ENCODE data around the gene PARP6. TPM values are rescaled to one million over a fixed set of nuclear protein-coding genes. Genes with fewer than 3 reads are reported as not detected.

PARP6 gene
- total and polyA plus RNA-seq, 9 of the 15 experiments (the other 6 are each of a cell fraction or from before 2014, with no cell fraction given), result 14.8 to 83.2 (median 28.3) TPM

GRCh38 chr15:72319360-72319984 is 47.1 kb upstream of the PARP6 start (continued):
- TF ChIP-seq C11orf30 (IDR thresholded peaks at IDR 0.05; ENCODE audit: low read depth), result no peak
- TF ChIP-seq PRDM10 (IDR thresholded peaks at IDR 0.05; ENCODE audit: partially characterized antibody), result no peak
- no peak for TF ChIP-seq PPARD (CRISPR knock-in tag; IDR thresholded peaks at IDR 0.05)
- no peak for TF ChIP-seq SNRNP70 (optimal IDR thresholded peaks at IDR 0.05; ENCODE audit: low read depth, low read length)
- peak; percentile 66; the same call in 1 of the 2 replicates for TF ChIP-seq ZNF263 (CRISPR knock-in tag; IDR thresholded peaks at IDR 0.05; ENCODE audit: borderline replicate concordance)
- TF ChIP-seq ZBTB12 (CRISPR knock-in tag; IDR thresholded peaks at IDR 0.05), result no peak
- no peak for TF ChIP-seq CHD2 (IDR thresholded peaks at IDR 0.05; ENCODE audit: low read depth, low read length)
- TF ChIP-seq NR0B1 (IDR thresholded peaks at IDR 0.05; ENCODE audit: partially characterized antibody), result no peak
- TF ChIP-seq GMEB1 (CRISPR knock-in tag; IDR thresholded peaks at IDR 0.05), result no peak
- no peak for TF ChIP-seq ZNF76 (CRISPR knock-in tag; IDR thresholded peaks at IDR 0.05; ENCODE audit: borderline replicate concordance)
- TF ChIP-seq DNMT1 (IDR thresholded peaks at IDR 0.05), result no peak
- no peak for TF ChIP-seq PTBP1 (IDR thresholded peaks at IDR 0.05; ENCODE audit: low read depth, low read length)
- no peak for TF ChIP-seq JUND (IDR thresholded peaks at IDR 0.05; ENCODE audit: borderline replicate concordance, low read depth, low read length)
- no peak for TF ChIP-seq JUND (tag; IDR thresholded peaks at IDR 0.05; ENCODE audit: borderline replicate concordance, low read depth, low read length)
- no peak for TF ChIP-seq ARID3B (CRISPR knock-in tag; IDR thresholded peaks at IDR 0.05; ENCODE audit: borderline replicate concordance)
- no peak for TF ChIP-seq NFRKB (IDR thresholded peaks at IDR 0.05; ENCODE audit: low read depth)
- no peak for TF ChIP-seq ILK (tag; IDR thresholded peaks at IDR 0.05; ENCODE audit: borderline replicate concordance, low read depth)
- no peak for TF ChIP-seq SAFB2 (IDR thresholded peaks at IDR 0.05; ENCODE audit: borderline replicate concordance, low read depth, low read length, severe bottlenecking)
- TF ChIP-seq TAF7 (tag; IDR thresholded peaks at IDR 0.05), result no peak
